ENCODE measurements around the gene PWP1.

- TF ChIP-seq POLR2A (IDR thresholded peaks at IDR 0.05; ENCODE audit: low read depth, low read length) (no peak), TAF1 (IDR thresholded peaks at IDR 0.05; ENCODE audit: low read depth, low read length) (no peak), POLR2AphosphoS5 (IDR thresholded peaks at IDR 0.05; ENCODE audit: low read depth, low read length) (no peak), POU2F2 (IDR thresholded peaks at IDR 0.05; ENCODE audit: low read depth, low read length) (no peak), SPI1 (IDR thresholded peaks at IDR 0.05; ENCODE audit: low read depth, low read length) (no peak), PAX5 (IDR thresholded peaks at IDR 0.05; ENCODE audit: insufficient read depth, low read length, severe bottlenecking) (no peak)
These were observed 45.8 kb downstream of the PWP1 start for GRCh38 chr12:107731366-107731765.

Measured in GM12891 (cell line).